Hematopoietic multipotent progenitor cell treated with erythropoietin and hydrocortisone succinate and interleukin-3 and kit ligand, for 8 days (in vitro differentiated cells): ENCODE measurements around the gene NOP16.

Experiments used
- DNase-seq: peaks from one replicate; pipeline ENCODE4 v3.0.0-alpha.2; 2015

The NOP16 gene

GRCh38 chr5:176388444-176389134 lies at the start of gene NOP16, which contains the start of gene HIGD2A:
NOP16 (minus strand) TSS chr5:176388598; CDS start chr5:176388539, 59 bp downstream.
HIGD2A (plus strand) TSS chr5:176388751; CDS start chr5:176388820, 69 bp downstream.
- DNase-seq = peak; percentile 99

- DNase-seq = no peak
Observed at GRCh38 chr5:176436656-176437055, 48.3 kb upstream of the NOP16 start.

- no peak for DNase-seq
Observed at GRCh38 chr5:176432707-176433106, 44.3 kb upstream of the NOP16 start.

GRCh38 chr5:176429972-176430371 lies 41.6 kb upstream of the NOP16 start:
- no peak for DNase-seq

- DNase-seq = no peak
Observed at GRCh38 chr5:176427971-176428370, 39.6 kb upstream of the NOP16 start.

GRCh38 chr5:176426876-176427275 lies 38.5 kb upstream of the NOP16 start:
- DNase-seq = no peak

- DNase-seq = no peak
Observed at GRCh38 chr5:176425791-176426190, 37.4 kb upstream of the NOP16 start.

GRCh38 chr5:176425138-176425537 lies 36.7 kb upstream of the NOP16 start:
- DNase-seq = no peak

- no peak for DNase-seq
Observed at GRCh38 chr5:176424181-176424580, 35.8 kb upstream of the NOP16 start.

GRCh38 chr5:176420972-176421544 lies 32.7 kb upstream of the NOP16 start:
- DNase-seq = peak; percentile 50

GRCh38 chr5:176420086-176420485 lies 31.7 kb upstream of the NOP16 start:
- no peak for DNase-seq

GRCh38 chr5:176418251-176418650 lies 29.9 kb upstream of the NOP16 start:
- DNase-seq = no peak

- DNase-seq = no peak
Observed at GRCh38 chr5:176416965-176417364, 28.6 kb upstream of the NOP16 start.

GRCh38 chr5:176415952-176416924 lies 27.8 kb upstream of the NOP16 start, which contains the start of gene CLTB:
CLTB (minus strand) TSS chr5:176416539; CDS start chr5:176416363, 176 bp downstream.
- peak; percentile 82 for DNase-seq

- peak; percentile 10 for DNase-seq
Observed at GRCh38 chr5:176415240-176415951, 27.0 kb upstream of the NOP16 start.

- no peak for DNase-seq
Observed at GRCh38 chr5:176414704-176415103, 26.3 kb upstream of the NOP16 start.

- DNase-seq = no peak
Observed at GRCh38 chr5:176413709-176414191, 25.4 kb upstream of the NOP16 start.

- no peak for DNase-seq
Observed at GRCh38 chr5:176413255-176413565, 24.8 kb upstream of the NOP16 start.

GRCh38 chr5:176412517-176413254 lies 24.3 kb upstream of the NOP16 start:
- no peak for DNase-seq

GRCh38 chr5:176410486-176411180 lies 22.2 kb upstream of the NOP16 start:
- DNase-seq = no peak

- no peak for DNase-seq
Observed at GRCh38 chr5:176409765-176410164, 21.4 kb upstream of the NOP16 start.
